ENCODE data around the gene SYNPR.

Gene SYNPR

GRCh38 chr3:63296249-63296648 lies 18.1 kb downstream of the SYNPR start:
- TF ChIP-seq ARNTL (CRISPR knock-in tag; IDR thresholded peaks at IDR 0.05; ENCODE audit: borderline replicate concordance, low read depth) (no peak), ESRRG (CRISPR knock-in tag; IDR thresholded peaks at IDR 0.05) (no peak), ISL1 (CRISPR knock-in tag; IDR thresholded peaks at IDR 0.05) (no peak), ZFP3 (CRISPR knock-in tag; IDR thresholded peaks at IDR 0.05) (no peak), ZC3H10 (CRISPR knock-in tag; IDR thresholded peaks at IDR 0.05) (no peak), ZNF565 (CRISPR knock-in tag; conservative IDR thresholded peaks at IDR 0.05; ENCODE audit: low read depth) (no peak), BACH2 (CRISPR knock-in tag; IDR thresholded peaks at IDR 0.05; ENCODE audit: borderline replicate concordance) (no peak), TCF4 (CRISPR knock-in tag; IDR thresholded peaks at IDR 0.05; ENCODE audit: borderline replicate concordance) (no peak), CSRNP3 (CRISPR knock-in tag; IDR thresholded peaks at IDR 0.05) (no peak), PPARA (CRISPR knock-in tag; IDR thresholded peaks at IDR 0.05; ENCODE audit: borderline replicate concordance) (no peak), CSDC2 (CRISPR knock-in tag; IDR thresholded peaks at IDR 0.05) (no peak)
- TF ChIP-seq, protein P1, sequence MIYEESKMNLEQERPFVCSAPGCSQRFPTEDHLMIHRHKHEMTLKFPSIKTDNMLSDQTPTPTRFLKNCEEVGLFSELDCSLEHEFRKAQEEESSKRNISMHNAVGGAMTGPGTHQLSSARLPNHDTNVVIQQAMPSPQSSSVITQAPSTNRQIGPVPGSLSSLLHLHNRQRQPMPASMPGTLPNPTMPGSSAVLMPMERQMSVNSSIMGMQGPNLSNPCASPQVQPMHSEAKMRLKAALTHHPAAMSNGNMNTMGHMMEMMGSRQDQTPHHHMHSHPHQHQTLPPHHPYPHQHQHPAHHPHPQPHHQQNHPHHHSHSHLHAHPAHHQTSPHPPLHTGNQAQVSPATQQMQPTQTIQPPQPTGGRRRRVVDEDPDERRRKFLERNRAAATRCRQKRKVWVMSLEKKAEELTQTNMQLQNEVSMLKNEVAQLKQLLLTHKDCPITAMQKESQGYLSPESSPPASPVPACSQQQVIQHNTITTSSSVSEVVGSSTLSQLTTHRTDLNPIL (CRISPR knock-in tag; IDR thresholded peaks at IDR 0.05; ENCODE audit: low read depth) = no peak
- TF ChIP-seq, protein P2, sequence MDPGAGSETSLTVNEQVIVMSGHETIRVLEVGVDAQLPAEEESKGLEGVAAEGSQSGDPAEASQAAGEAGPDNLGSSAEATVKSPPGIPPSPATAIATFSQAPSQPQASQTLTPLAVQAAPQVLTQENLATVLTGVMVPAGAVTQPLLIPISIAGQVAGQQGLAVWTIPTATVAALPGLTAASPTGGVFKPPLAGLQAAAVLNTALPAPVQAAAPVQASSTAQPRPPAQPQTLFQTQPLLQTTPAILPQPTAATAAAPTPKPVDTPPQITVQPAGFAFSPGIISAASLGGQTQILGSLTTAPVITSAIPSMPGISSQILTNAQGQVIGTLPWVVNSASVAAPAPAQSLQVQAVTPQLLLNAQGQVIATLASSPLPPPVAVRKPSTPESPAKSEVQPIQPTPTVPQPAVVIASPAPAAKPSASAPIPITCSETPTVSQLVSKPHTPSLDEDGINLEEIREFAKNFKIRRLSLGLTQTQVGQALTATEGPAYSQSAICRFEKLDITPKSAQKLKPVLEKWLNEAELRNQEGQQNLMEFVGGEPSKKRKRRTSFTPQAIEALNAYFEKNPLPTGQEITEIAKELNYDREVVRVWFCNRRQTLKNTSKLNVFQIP (CRISPR knock-in tag; IDR thresholded peaks at IDR 0.05; ENCODE audit: borderline replicate concordance, low read depth) = no peak
- ATAC-seq = no peak

GRCh38 chr3:63303238-63303637 lies 25.1 kb downstream of the SYNPR start:
- ATAC-seq = no peak
- no peak for TF ChIP-seq ZFP3 (CRISPR knock-in tag; IDR thresholded peaks at IDR 0.05)
- TF ChIP-seq, protein P3, sequence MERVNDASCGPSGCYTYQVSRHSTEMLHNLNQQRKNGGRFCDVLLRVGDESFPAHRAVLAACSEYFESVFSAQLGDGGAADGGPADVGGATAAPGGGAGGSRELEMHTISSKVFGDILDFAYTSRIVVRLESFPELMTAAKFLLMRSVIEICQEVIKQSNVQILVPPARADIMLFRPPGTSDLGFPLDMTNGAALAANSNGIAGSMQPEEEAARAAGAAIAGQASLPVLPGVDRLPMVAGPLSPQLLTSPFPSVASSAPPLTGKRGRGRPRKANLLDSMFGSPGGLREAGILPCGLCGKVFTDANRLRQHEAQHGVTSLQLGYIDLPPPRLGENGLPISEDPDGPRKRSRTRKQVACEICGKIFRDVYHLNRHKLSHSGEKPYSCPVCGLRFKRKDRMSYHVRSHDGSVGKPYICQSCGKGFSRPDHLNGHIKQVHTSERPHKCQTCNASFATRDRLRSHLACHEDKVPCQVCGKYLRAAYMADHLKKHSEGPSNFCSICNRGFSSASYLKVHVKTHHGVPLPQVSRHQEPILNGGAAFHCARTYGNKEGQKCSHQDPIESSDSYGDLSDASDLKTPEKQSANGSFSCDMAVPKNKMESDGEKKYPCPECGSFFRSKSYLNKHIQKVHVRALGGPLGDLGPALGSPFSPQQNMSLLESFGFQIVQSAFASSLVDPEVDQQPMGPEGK (CRISPR knock-in tag; IDR thresholded peaks at IDR 0.05; ENCODE audit: borderline replicate concordance) = no peak
- no peak for TF ChIP-seq TSHZ2 (CRISPR knock-in tag; IDR thresholded peaks at IDR 0.05)
- no peak for TF ChIP-seq TOX (CRISPR knock-in tag; IDR thresholded peaks at IDR 0.05; ENCODE audit: borderline replicate concordance)
- TF ChIP-seq CSDC2 (CRISPR knock-in tag; IDR thresholded peaks at IDR 0.05) = no peak
- TF ChIP-seq, protein P1 (CRISPR knock-in tag; IDR thresholded peaks at IDR 0.05; ENCODE audit: low read depth) = no peak
- no peak for TF ChIP-seq ISL1 (CRISPR knock-in tag; IDR thresholded peaks at IDR 0.05)
- TF ChIP-seq OSR1 (CRISPR knock-in tag; IDR thresholded peaks at IDR 0.05) = no peak

DNA sequence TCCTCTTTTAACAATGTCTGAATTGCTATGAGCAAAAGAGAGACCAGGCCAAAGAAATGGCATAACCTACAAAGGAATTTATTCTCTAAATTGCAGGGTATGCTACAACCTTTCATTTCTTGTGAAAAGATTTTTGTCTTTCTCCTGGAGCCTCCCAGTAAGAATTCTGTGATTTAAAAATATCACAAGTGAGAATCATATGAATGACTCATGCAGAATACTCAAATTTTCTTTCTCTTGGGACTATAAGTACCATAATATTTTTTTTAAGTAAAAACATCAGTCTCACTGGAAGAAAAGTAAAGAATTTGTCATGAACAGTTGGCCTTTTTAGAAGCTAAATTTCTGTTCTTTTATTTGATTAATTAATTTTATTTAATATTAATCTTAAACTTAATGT lies 26.3 kb downstream of the SYNPR start:
- no peak for ATAC-seq
- no peak for TF ChIP-seq ZFP3 (CRISPR knock-in tag; IDR thresholded peaks at IDR 0.05)
- TF ChIP-seq, protein P1 (CRISPR knock-in tag; IDR thresholded peaks at IDR 0.05; ENCODE audit: low read depth) = no peak
- TF ChIP-seq, protein P3 (CRISPR knock-in tag; IDR thresholded peaks at IDR 0.05; ENCODE audit: borderline replicate concordance) = no peak

Data from SK-N-SH treated with all-trans-retinoic acid at 6 μM for 48 hours (cell line).